Measurements from ENCODE around the gene ZNF639.

ZNF639 gene

GRCh38 chr3:179309225-179310078 is 13.4 kb upstream of the ZNF639 start:
- Histone ChIP-seq H3K27ac (replicated peaks) (no peak overlapping the region), H3K4me3 (replicated peaks; ENCODE audit: insufficient read depth, low read length) (no peak overlapping the region), H3K27me3 (ENCODE audit: insufficient read depth, poor library complexity, severe bottlenecking) (no peaks in the 10 kb centered on the region)
- no peak for DNase-seq (ENCODE audit: low read depth in 1 of 2, low spot score in 1 of 2)
- TF ChIP-seq GABPA (IDR thresholded peaks at IDR 0.05; ENCODE audit: low read depth) (no peak), REST (IDR thresholded peaks at IDR 0.05; ENCODE audit: insufficient replicate concordance, low read depth) (no peak), SPI1 (IDR thresholded peaks at IDR 0.05; ENCODE audit: borderline replicate concordance, low read depth) (no peak)
- TF ChIP-seq, protein P1, sequence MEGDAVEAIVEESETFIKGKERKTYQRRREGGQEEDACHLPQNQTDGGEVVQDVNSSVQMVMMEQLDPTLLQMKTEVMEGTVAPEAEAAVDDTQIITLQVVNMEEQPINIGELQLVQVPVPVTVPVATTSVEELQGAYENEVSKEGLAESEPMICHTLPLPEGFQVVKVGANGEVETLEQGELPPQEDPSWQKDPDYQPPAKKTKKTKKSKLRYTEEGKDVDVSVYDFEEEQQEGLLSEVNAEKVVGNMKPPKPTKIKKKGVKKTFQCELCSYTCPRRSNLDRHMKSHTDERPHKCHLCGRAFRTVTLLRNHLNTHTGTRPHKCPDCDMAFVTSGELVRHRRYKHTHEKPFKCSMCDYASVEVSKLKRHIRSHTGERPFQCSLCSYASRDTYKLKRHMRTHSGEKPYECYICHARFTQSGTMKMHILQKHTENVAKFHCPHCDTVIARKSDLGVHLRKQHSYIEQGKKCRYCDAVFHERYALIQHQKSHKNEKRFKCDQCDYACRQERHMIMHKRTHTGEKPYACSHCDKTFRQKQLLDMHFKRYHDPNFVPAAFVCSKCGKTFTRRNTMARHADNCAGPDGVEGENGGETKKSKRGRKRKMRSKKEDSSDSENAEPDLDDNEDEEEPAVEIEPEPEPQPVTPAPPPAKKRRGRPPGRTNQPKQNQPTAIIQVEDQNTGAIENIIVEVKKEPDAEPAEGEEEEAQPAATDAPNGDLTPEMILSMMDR (IDR thresholded peaks at IDR 0.05; ENCODE audit: insufficient read depth, low read length) = no peak

DNA sequence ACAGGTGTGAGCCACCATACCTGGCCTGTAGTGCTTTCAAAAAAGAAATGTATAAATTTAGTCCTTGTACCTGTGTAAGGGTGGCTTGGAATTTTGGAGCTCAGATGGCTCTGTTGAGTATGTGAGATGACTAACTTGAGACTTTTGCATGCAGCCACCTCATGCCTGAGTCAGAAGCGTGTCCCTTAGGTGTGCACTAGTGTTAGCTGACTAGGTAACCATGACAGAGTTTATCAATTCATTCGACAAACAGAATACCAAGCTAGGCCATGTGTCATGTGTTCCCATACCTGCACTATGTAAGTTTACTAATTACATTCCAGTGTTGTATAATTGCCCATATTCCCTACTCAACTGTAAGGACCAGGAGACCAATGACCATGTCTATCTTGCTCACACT is 4.0 kb upstream of the ZNF639 start:
- no peaks in the 10 kb centered on the region for H3K27me3 ChIP-seq (ENCODE audit: insufficient read depth, poor library complexity, severe bottlenecking)
- no peak overlapping the region for H3K4me3 ChIP-seq (replicated peaks; ENCODE audit: insufficient read depth, low read length)
- DNase-seq (ENCODE audit: low read depth in 1 of 2, low spot score in 1 of 2) = no peak
- H3K27ac ChIP-seq (replicated peaks) = no peak overlapping the region
- TF ChIP-seq REST (IDR thresholded peaks at IDR 0.05; ENCODE audit: insufficient replicate concordance, low read depth) (no peak), GABPA (IDR thresholded peaks at IDR 0.05; ENCODE audit: low read depth) (no peak), POLR2AphosphoS5 (IDR thresholded peaks at IDR 0.05; ENCODE audit: low read depth) (no peak), SPI1 (IDR thresholded peaks at IDR 0.05; ENCODE audit: borderline replicate concordance, low read depth) (no peak)
- TF ChIP-seq, protein P1 (IDR thresholded peaks at IDR 0.05; ENCODE audit: insufficient read depth, low read length) = no peak

DNA sequence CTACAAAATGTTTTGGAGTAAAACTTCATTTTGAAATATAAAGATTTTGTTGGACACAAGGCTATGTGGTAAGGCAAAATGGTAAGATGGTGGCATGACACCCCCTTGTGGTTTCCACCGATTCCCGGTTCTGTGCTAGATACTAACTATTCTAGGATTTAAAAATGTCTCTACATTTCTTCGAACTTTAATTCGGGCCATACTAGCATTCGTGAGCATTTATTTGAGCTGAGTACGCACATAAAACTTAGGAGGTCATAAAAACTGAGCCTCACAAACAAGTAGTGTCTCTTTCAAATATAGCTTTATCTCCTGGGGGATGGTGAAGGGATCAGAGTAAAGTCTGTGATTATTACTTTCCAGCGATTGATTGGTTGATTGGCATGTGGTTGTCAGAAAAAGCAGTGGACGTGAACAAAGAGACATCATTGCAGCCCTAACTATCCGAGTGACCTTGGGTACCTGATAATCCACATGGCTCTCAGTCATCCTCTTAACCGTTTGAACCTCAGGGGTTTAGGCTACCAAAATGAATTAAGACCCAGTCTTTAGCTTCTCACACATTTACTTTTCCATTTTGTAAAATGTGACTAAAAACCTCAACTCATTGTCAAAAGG is 1.1 kb upstream of the ZNF639 start:
- TF ChIP-seq GABPA (IDR thresholded peaks at IDR 0.05; ENCODE audit: low read depth) (no peak), REST (IDR thresholded peaks at IDR 0.05; ENCODE audit: insufficient replicate concordance, low read depth) (no peak), SPI1 (IDR thresholded peaks at IDR 0.05; ENCODE audit: borderline replicate concordance, low read depth) (no peak), POLR2AphosphoS5 (IDR thresholded peaks at IDR 0.05; ENCODE audit: low read depth) (no peak)
- TF ChIP-seq, protein P1 (IDR thresholded peaks at IDR 0.05; ENCODE audit: insufficient read depth, low read length) = no peak
- Histone ChIP-seq H3K4me3 (replicated peaks; ENCODE audit: insufficient read depth, low read length) (no peak overlapping the region), H3K27ac (replicated peaks) (no peak overlapping the region), H3K27me3 (ENCODE audit: insufficient read depth, poor library complexity, severe bottlenecking) (no peaks in the 10 kb centered on the region)
- peak in 1 of 2 experiments; percentile 50 for DNase-seq (ENCODE audit: low read depth in 1 of 2, low spot score in 1 of 2)

Measured in HL-60 (cell line).